ENCODE results near the gene CCDC142. TPM values are rescaled to one million over a fixed set of nuclear protein-coding genes. Genes with fewer than 3 reads are reported as not detected.

Gene CCDC142
- total and polyA plus RNA-seq, 9 of the 15 experiments (the other 6 are each of a cell fraction or from before 2014, with no cell fraction given) = 0.55 to 11.7 (median 7.2) TPM

DNA sequence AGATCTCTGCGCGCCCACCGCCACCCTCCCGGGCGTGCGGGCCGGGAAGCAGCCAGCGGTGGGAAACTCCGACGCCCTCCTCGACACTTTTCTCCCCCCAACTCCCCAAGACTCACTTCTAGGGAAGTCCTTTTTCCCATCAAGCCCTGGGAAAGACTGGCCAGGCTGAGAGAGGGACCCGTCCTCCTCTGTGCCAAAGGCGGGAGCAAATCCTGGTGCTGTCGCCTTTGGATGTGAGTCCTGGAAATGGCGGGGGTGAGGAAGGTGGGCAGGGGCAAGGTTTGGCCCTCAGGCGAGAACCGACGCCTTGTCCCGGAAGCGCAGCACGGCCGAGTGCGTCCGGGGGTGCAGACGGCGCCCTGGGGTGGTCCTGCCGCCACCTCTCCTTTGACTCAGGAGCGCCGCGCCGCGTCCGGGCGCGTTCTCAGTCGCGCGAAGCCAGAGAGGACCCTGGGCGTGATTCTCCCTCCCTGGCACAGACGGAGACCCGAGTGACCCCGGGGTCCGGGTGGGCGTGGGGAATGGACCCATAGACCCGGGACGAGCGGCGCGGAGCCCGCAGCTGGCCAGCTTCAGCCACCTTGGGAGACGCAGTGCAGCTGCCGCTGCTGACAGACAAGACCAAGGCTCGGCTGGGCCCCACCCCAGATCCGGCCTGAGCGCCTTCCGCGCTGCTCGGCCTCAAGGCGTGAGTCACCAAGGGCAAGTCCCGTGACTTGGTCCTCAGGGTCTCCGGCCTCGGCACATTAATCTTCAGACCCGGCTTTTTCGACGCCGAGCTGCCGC is 20.1 kb upstream of the CCDC142 start (continued):
- TF ChIP-seq, protein P1, sequence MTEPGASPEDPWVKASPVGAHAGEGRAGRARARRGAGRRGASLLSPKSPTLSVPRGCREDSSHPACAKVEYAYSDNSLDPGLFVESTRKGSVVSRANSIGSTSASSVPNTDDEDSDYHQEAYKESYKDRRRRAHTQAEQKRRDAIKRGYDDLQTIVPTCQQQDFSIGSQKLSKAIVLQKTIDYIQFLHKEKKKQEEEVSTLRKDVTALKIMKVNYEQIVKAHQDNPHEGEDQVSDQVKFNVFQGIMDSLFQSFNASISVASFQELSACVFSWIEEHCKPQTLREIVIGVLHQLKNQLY (CRISPR knock-in tag; conservative IDR thresholded peaks at IDR 0.05) = no peak
- TF ChIP-seq POU5F1 (IDR thresholded peaks at IDR 0.05; ENCODE audit: borderline replicate concordance, low read depth, low read length, partially characterized antibody) (no peak), SIRT6 (IDR thresholded peaks at IDR 0.05; ENCODE audit: low read depth, low read length) (no peak), YY1 (IDR thresholded peaks at IDR 0.05; ENCODE audit: borderline replicate concordance in 1 of 3, control insufficient read depth in 1 of 3, extremely low read depth in 1 of 3, insufficient read depth in 3 of 3, insufficient read length in 1 of 3, insufficient replicate concordance in 2 of 3, low read depth in 1 of 3, low read length in 2 of 3) (peak in 2 of 3 experiments; percentile 15 to 78), EHMT2 (IDR thresholded peaks at IDR 0.05) (no peak), CBFB (CRISPR knock-in tag; IDR thresholded peaks at IDR 0.05) (0 out of 2 replicates have a peak, but pooled peaks have one; percentile 35), MAFF (IDR thresholded peaks at IDR 0.05; ENCODE audit: low read length) (no peak), ATF7 (IDR thresholded peaks at IDR 0.05) (peak; percentile 64), HDAC2 (IDR thresholded peaks at IDR 0.05) (peak; percentile 19; the same call in 1 of the 2 replicates), ZNF175 (CRISPR knock-in tag; IDR thresholded peaks at IDR 0.05; ENCODE audit: low read depth) (no peak), TFAM (CRISPR knock-in tag; conservative IDR thresholded peaks at IDR 0.05) (no peak), MAFG (tag; conservative IDR thresholded peaks at IDR 0.05) (no peak), FOXM1 (IDR thresholded peaks at IDR 0.05; ENCODE audit: low read depth) (no peak), FOXM1 (CRISPR knock-in tag; IDR thresholded peaks at IDR 0.05; ENCODE audit: low read depth) (no peak), CBFA2T2 (conservative IDR thresholded peaks at IDR 0.05) (0 out of 2 replicates have a peak, but pooled peaks have one; percentile 29)
- TF ChIP-seq, protein P2, sequence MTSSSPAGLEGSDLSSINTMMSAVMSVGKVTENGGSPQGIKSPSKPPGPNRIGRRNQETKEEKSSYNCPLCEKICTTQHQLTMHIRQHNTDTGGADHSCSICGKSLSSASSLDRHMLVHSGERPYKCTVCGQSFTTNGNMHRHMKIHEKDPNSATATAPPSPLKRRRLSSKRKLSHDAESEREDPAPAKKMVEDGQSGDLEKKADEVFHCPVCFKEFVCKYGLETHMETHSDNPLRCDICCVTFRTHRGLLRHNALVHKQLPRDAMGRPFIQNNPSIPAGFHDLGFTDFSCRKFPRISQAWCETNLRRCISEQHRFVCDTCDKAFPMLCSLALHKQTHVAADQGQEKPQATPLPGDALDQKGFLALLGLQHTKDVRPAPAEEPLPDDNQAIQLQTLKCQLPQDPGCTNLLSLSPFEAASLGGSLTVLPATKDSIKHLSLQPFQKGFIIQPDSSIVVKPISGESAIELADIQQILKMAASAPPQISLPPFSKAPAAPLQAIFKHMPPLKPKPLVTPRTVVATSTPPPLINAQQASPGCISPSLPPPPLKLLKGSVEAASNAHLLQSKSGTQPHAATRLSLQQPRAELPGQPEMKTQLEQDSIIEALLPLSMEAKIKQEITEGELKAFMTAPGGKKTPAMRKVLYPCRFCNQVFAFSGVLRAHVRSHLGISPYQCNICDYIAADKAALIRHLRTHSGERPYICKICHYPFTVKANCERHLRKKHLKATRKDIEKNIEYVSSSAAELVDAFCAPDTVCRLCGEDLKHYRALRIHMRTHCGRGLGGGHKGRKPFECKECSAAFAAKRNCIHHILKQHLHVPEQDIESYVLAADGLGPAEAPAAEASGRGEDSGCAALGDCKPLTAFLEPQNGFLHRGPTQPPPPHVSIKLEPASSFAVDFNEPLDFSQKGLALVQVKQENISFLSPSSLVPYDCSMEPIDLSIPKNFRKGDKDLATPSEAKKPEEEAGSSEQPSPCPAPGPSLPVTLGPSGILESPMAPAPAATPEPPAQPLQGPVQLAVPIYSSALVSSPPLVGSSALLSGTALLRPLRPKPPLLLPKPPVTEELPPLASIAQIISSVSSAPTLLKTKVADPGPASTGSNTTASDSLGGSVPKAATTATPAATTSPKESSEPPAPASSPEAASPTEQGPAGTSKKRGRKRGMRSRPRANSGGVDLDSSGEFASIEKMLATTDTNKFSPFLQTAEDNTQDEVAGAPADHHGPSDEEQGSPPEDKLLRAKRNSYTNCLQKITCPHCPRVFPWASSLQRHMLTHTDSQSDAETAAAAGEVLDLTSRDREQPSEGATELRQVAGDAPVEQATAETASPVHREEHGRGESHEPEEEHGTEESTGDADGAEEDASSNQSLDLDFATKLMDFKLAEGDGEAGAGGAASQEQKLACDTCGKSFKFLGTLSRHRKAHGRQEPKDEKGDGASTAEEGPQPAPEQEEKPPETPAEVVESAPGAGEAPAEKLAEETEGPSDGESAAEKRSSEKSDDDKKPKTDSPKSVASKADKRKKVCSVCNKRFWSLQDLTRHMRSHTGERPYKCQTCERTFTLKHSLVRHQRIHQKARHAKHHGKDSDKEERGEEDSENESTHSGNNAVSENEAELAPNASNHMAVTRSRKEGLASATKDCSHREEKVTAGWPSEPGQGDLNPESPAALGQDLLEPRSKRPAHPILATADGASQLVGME (CRISPR knock-in tag; IDR thresholded peaks at IDR 0.05) = no peak; the same call in 1 of the 2 replicates
- TF ChIP-seq, protein P3, sequence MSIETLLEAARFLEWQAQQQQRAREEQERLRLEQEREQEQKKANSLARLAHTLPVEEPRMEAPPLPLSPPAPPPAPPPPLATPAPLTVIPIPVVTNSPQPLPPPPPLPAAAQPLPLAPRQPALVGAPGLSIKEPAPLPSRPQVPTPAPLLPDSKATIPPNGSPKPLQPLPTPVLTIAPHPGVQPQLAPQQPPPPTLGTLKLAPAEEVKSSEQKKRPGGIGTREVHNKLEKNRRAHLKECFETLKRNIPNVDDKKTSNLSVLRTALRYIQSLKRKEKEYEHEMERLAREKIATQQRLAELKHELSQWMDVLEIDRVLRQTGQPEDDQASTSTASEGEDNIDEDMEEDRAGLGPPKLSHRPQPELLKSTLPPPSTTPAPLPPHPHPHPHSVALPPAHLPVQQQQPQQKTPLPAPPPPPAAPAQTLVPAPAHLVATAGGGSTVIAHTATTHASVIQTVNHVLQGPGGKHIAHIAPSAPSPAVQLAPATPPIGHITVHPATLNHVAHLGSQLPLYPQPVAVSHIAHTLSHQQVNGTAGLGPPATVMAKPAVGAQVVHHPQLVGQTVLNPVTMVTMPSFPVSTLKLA (conservative IDR thresholded peaks at IDR 0.05) = peak in 1 of 2 experiments; percentile 60; a peak in 3 of 4 replicates
- TF ChIP-seq, protein P4, sequence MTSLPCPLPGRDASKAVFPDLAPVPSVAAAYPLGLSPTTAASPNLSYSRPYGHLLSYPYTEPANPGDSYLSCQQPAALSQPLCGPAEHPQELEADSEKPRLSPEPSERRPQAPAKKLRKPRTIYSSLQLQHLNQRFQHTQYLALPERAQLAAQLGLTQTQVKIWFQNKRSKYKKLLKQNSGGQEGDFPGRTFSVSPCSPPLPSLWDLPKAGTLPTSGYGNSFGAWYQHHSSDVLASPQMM (CRISPR knock-in tag; IDR thresholded peaks at IDR 0.05) = no peak

All from K562 (cell line).